PC-3 (cell line): ENCODE data around the gene SYDE2. TPM values are rescaled to one million over a fixed set of nuclear protein-coding genes. Genes with fewer than 3 reads are reported as not detected.
A peak's percentile ranks its signal among the peaks of the same experiment; 100 is the strongest.

Source experiments
- ATAC-seq: fragments of 200-7000 bp; cut with Tn5 transposase; 2 replicates; pipeline ENCODE4 v1.9.1; 2020; ENCODE audit warnings: mild to moderate bottlenecking, moderate library complexity
- BruUV-seq: library from RNA; stranded (reverse); fragments of 400-500 nt; replicated peaks from 2 replicates; lab custom pipeline; 2021; lab: Mats Ljungman, UMichigan
- CTCF ChIA-PET: fragments of 300-600 bp; sonication (Branson Sonifier 250); formaldehyde crosslinking; loops from one replicate; lab custom pipeline; 2022; ENCODE audit warnings: antibody characterized with exemption; lab: Charles Lee
- POLR2A ChIA-PET: fragments of 300-600 bp; sonication (Branson Sonifier 250); formaldehyde crosslinking; loops from one replicate; lab custom pipeline; 2022; ENCODE audit warnings: antibody characterized with exemption; ENCODE audit not compliant: unreplicated experiment; lab: Charles Lee
- DNase-seq: peaks from one replicate; pipeline ENCODE4 v3.0.0-alpha.2; 2015
- H2AFZ ChIP-seq: fragments of 300-600 bp; sonication (generic); 2 replicates; pipeline ENCODE4 v1.6.0; 2016; ENCODE audit warnings: antibody characterized with exemption, low read length
- H3F3A ChIP-seq: fragments of 300-600 bp; sonication (generic); one replicate; pipeline ENCODE4 v1.6.0; 2017; ENCODE audit warnings: antibody characterized with exemption, low read length, control low read depth, mild to moderate bottlenecking; ENCODE audit not compliant: unreplicated experiment
- H3K27ac ChIP-seq: fragments of 300-600 bp; sonication (generic); 2 replicates; pipeline ENCODE4 v1.5.1; 2016; ENCODE audit warnings: mild to moderate bottlenecking, low read length
- H3K27me3 ChIP-seq: fragments of 300-600 bp; sonication (generic); 2 replicates; pipeline ENCODE4 v1.6.1; 2016; ENCODE audit warnings: low read length, mixed read lengths
- H3K36me3 ChIP-seq: fragments of 300-600 bp; sonication (generic); 2 replicates; pipeline ENCODE4 v1.6.1; 2016; ENCODE audit warnings: low read depth, mixed run types, low read length, mixed read lengths
- H3K4me1 ChIP-seq: fragments of 300-600 bp; sonication (generic); 2 replicates; pipeline ENCODE4 v1.5.1; 2016; ENCODE audit warnings: low read length; ENCODE audit not compliant: insufficient read depth
- H3K4me2 ChIP-seq: fragments of 300-600 bp; sonication (generic); 2 replicates; pipeline ENCODE4 v1.6.0; 2016; ENCODE audit warnings: low read length
- H3K4me3 ChIP-seq: fragments of 300-600 bp; sonication (generic); 2 replicates; pipeline ENCODE4 v1.5.1; 2016; ENCODE audit warnings: mild to moderate bottlenecking, low read length, mixed read lengths
- H3K79me2 ChIP-seq: fragments of 300-600 bp; sonication (generic); 2 replicates; pipeline ENCODE4 v1.6.1; 2017; ENCODE audit warnings: low read length, mixed read lengths
- H3K9ac ChIP-seq: fragments of 300-600 bp; sonication (generic); 2 replicates; pipeline ENCODE4 v1.6.0; 2016; ENCODE audit warnings: mild to moderate bottlenecking, low read length
- H3K9me2 ChIP-seq: fragments of 300-600 bp; sonication (generic); replicated peaks from 2 replicates; pipeline ENCODE4 v1.6.1; 2016; ENCODE audit warnings: mixed run types, low read length, mixed read lengths
- H3K9me3 ChIP-seq: fragments of 300-600 bp; sonication (generic); 2 replicates; pipeline ENCODE4 v1.6.1; 2016; ENCODE audit warnings: low read length, mixed read lengths
- H4K20me1 ChIP-seq: fragments of 300-600 bp; sonication (generic); 2 replicates; pipeline ENCODE4 v1.6.1; 2016; ENCODE audit warnings: low read length, mixed read lengths
- EZH2 ChIP-seq: fragments of 300-600 bp; sonication (generic); IDR thresholded peaks from one replicate; pipeline ENCODE4 v1.6.1; 2017; ENCODE audit warnings: antibody characterized with exemption, mild to moderate bottlenecking, low read length; ENCODE audit not compliant: unreplicated experiment
- EZH2phosphoT487 ChIP-seq: fragments of 300-600 bp; sonication (generic); IDR thresholded peaks from 2 replicates; pipeline ENCODE4 v1.6.1; 2018; ENCODE audit warnings: mild to moderate bottlenecking, antibody characterized with exemption, low read length, borderline replicate concordance
- intact Hi-C: fragments of 100-400 bp; cut with micrococcal nuclease; formaldehyde crosslinking; loops from 2 replicates; pipeline ENCODE4 v1.9.0; 2023
- total RNA-seq: library from RNA; depleted of rRNA; stranded (reverse); fragments of >200 nt; gene quantifications from 2 replicates; pipeline ENCODE4 v1.2.3, GENCODE V29; 2014
- TF ChIP-seq, protein P1 (sequence below): fragments of 300-600 bp; sonication (generic); conservative IDR thresholded peaks from 2 replicates; pipeline ENCODE4 v1.5.1; 2017; ENCODE audit warnings: antibody characterized with exemption, low read depth, mild to moderate bottlenecking, low read length

The SYDE2 gene
- total RNA-seq, 1 experiment from 2014 or later, result 4.4 TPM

DNA sequence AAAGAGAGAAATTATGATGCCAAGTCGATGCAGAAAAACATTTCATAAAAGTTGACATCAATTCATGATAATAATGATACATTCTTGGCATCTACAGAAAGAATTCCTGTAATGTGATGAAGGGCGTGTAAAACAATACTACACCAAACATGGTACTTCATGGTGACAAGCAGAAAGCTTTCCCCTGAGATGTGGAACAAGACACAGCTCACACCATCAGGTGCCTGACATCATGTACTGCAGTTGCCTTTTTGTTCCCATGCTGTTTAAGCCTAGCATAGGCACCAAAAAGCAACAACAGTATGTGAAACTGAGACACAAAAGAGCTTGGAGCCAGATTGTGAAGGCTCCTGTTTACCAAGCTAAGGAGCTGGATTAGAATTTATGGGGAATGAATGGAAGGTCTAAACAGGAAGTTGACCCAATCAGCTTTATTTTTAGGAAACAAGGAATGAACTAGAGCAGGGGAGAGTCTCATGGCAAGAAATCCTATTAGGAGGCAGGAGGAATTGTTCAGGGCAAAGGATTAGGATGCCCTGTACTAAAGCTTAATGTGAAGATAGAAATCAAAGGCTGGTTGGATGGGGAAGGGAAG, 67.2 kb downstream of the SYDE2 start:
- POLR2A ChIA-PET, result no interaction called here
- DNase-seq (no peak), ATAC-seq (no peak)
- Histone ChIP-seq H4K20me1 (no peaks in the 10 kb centered on the region), H3K79me2 (no peaks in the 10 kb centered on the region), H3F3A (no peaks in the 10 kb centered on the region), H3K27ac (no peak overlapping the region), H3K4me2 (no peak overlapping the region), H3K4me3 (no peak overlapping the region), H3K36me3 (no peaks in the 10 kb centered on the region), H3K9me2 (no peaks in the 10 kb centered on the region), H3K4me1 (peaks cover 11% of the 10 kb centered on the region), H3K27me3 (no peaks in the 10 kb centered on the region), H2AFZ (no peak overlapping the region), H3K9ac (no peak overlapping the region), H3K9me3 (no peaks in the 10 kb centered on the region)
- TF ChIP-seq, protein P1, sequence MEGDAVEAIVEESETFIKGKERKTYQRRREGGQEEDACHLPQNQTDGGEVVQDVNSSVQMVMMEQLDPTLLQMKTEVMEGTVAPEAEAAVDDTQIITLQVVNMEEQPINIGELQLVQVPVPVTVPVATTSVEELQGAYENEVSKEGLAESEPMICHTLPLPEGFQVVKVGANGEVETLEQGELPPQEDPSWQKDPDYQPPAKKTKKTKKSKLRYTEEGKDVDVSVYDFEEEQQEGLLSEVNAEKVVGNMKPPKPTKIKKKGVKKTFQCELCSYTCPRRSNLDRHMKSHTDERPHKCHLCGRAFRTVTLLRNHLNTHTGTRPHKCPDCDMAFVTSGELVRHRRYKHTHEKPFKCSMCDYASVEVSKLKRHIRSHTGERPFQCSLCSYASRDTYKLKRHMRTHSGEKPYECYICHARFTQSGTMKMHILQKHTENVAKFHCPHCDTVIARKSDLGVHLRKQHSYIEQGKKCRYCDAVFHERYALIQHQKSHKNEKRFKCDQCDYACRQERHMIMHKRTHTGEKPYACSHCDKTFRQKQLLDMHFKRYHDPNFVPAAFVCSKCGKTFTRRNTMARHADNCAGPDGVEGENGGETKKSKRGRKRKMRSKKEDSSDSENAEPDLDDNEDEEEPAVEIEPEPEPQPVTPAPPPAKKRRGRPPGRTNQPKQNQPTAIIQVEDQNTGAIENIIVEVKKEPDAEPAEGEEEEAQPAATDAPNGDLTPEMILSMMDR, result no peak
- TF ChIP-seq EZH2phosphoT487 (no peak), EZH2 (no peak)
- CTCF ChIA-PET, result no interaction called here
- intact Hi-C loops, result no loop called here
- BruUV-seq, result no TSS peak

DNA sequence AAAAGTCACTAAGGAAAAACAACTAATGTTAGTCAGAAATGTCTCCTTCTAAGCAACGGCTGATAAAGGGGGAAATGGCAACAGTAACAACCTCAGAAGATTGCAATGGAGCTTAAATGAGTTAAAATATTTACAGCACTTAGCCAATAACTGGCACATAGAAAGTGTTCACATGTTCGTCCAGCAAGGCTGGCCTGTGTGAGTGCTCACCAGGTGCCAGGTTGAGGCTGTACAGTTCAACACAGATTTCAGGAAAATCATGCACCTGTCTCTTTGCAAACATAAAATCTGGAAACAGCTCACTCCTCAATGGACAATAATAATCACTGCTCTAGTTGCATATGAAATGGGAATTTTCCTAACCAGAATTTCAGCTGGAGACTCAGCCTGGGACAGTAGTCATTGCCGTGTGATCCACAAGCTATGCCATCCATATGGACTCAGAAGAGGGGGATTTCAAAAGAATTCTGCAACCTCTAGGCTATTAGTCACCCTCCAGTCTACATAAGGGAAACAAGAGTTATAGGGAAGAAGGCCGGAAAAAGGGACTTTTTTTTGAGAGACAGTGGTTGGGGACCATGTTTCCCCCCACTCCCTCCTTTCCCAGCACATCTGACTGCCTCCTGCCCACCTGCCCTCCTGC, 68.6 kb downstream of the SYDE2 start:
- TF ChIP-seq EZH2phosphoT487 (no peak), EZH2 (no peak)
- TF ChIP-seq, protein P1, result no peak
- intact Hi-C loops, result no loop called here
- H3K79me2 ChIP-seq, result no peaks in the 10 kb centered on the region
- H3K4me1 ChIP-seq, result peaks cover 11% of the 10 kb centered on the region
- H3K9ac ChIP-seq, result no peak overlapping the region
- H2AFZ ChIP-seq, result no peak overlapping the region
- CTCF ChIA-PET, result no interaction called here
- no peak overlapping the region for H3K4me2 ChIP-seq
- DNase-seq, result no peak
- BruUV-seq, result no TSS peak
- no peak overlapping the region for H3K27ac ChIP-seq
- no peaks in the 10 kb centered on the region for H4K20me1 ChIP-seq
- no peak overlapping the region for H3K4me3 ChIP-seq
- no peaks in the 10 kb centered on the region for H3K27me3 ChIP-seq
- no peaks in the 10 kb centered on the region for H3K9me3 ChIP-seq
- H3K9me2 ChIP-seq, result no peaks in the 10 kb centered on the region
- POLR2A ChIA-PET, result no interaction called here
- no peaks in the 10 kb centered on the region for H3F3A ChIP-seq
- no peaks in the 10 kb centered on the region for H3K36me3 ChIP-seq
- no peak for ATAC-seq

GRCh38 chr1:85128316-85128715, 72.5 kb downstream of the SYDE2 start:
- Histone ChIP-seq H3K9me3 (no peaks in the 10 kb centered on the region), H3K4me2 (no peak overlapping the region), H3K36me3 (no peaks in the 10 kb centered on the region), H3K27ac (no peak overlapping the region), H3K79me2 (no peaks in the 10 kb centered on the region), H2AFZ (no peak overlapping the region), H3K4me1 (no peaks in the 10 kb centered on the region), H3K4me3 (no peak overlapping the region), H3K27me3 (no peaks in the 10 kb centered on the region), H3F3A (no peaks in the 10 kb centered on the region), H3K9me2 (no peaks in the 10 kb centered on the region), H3K9ac (no peak overlapping the region), H4K20me1 (no peaks in the 10 kb centered on the region)
- TF ChIP-seq, protein P1, result no peak
- no peak for TF ChIP-seq EZH2
- no peak for TF ChIP-seq EZH2phosphoT487
- CTCF ChIA-PET, result no interaction called here
- BruUV-seq, result no TSS peak
- ATAC-seq, result no peak
- peak; percentile 10 for DNase-seq
- POLR2A ChIA-PET, result no interaction called here
- intact Hi-C loops, result no loop called here
